ENCODE measurements around the gene NPM1.
A peak's percentile ranks its signal among the peaks of the same experiment; 100 is the strongest.

The NPM1 gene

DNA sequence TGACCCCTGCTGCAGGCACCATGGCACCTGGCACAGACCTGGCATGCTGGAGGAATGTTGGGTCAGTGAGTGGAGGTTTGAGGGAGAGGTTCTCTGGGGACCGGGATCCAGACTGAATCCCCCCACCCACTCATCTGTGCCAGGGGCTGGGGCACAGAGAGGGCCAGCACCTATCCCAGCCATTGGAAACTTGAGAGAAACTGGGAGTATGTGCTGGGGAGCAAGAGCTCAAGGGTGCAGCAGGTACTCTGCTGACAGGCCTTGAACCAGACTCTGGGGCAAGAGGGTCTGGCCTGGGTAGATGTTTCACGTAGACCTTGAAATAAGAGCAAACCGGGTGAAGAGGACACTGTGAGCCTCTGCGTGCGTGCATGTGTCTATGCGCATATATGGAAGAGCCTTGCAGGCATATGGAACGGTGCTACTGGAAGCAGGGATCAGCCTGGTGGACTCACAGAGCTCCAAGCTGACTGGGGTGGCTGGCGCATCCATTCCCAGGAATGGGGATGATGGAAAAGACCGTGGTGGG, 40.6 kb downstream of the NPM1 start:
- DNase-seq (ENCODE audit: low spot score): no peak

DNA sequence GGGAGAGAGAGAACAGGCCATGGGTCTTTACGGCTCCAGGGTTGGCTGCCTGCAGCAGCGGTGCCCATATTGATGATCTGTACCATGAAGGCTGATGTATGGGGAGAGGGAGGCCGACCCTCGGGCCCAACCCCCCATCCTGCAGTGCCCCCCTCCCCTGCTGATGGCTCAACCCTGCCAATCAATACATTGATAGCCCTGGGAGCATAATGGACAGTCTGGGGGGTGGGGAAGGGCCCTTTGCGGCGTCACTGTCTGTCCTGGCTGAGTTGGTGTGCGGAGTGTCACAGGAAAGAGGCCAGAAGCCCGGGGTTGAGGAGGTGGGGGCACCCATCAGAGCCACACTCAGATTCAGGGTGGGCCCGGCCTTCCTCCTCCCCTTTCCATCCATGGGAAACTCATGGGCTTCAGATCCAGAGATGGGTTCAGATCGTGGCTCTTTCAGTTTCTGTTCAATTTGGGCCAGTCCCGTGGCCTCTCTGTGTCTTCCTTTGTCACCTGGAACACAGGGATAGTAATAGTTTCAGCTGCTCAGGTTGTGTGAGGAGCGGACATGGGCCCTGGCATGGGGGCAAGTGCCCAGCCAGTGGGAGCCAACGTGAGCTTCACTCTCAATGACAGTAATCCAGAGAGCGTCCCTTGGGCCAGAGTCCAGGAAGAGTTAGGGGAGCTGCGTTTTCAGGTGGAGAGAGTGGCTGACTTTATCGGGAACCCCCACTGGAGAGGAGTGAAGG, 41.3 kb downstream of the NPM1 start:
- DNase-seq (ENCODE audit: low spot score): no peak

DNA sequence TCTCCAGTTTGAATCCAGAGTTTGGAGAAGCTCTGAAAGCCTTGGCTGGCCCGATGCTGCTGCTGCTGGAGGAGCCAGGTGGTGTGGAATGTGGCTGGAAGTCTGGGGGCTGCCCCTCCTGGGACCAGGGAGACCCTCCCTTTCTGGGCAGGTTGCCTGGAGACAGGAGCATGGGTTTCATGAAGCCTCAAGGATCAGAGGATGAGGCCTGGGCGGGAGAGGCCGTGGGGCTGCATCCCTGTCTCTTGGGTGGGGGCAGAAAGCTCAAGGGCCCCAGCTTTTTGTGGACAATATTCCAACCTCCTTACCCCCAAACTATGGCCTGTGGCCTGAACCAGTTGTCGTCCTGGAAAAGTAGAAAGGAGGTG, 41.9 kb downstream of the NPM1 start:
- DNase-seq (ENCODE audit: low spot score): no peak

DNA sequence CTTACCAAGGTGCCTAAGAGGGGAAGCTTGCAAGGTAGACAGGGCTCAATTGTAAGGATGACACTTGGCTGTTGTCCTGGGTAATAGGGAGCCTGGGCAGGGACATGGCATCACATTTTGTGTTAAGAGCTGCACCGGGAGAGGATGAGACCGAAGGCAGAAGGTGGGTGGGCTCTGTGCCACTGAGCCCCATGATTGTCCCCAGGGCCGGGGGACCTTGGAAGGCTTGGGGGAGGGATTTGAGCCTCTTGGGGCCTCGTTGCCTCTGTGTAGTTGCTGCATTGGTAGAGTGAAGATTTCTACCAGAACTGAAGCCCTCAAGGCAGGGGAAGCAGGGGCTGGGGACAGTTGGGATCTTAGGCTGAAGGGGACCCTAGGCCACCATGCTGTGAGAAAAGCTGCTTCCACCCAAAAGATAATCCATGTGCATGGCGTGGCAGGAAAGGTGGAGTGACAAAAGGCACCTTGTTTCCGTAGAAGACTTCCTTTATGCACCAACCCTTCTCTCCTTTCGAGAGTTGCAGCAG, 43.7 kb downstream of the NPM1 start:
- DNase-seq (ENCODE audit: low spot score): no peak

DNA sequence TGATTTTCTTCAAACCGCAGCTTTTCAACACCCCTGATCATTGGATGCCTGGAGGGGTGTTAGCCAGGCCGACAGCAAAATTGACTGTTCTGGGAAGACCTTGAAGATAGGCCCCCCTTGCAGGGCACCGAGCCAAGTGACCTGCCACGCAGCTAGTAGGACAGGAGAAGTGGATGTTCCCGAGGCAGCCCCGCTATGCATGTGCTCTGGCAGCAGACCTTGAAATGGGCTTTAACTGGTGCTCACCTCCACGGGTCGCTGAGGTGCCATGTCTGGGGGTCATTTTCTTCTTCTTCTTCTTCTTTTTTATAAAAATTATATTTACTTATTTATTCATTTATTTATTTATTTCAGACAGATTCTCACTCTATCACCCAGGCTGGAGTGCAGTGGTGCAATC, 44.4 kb downstream of the NPM1 start:
- DNase-seq (ENCODE audit: low spot score): no peak

DNA sequence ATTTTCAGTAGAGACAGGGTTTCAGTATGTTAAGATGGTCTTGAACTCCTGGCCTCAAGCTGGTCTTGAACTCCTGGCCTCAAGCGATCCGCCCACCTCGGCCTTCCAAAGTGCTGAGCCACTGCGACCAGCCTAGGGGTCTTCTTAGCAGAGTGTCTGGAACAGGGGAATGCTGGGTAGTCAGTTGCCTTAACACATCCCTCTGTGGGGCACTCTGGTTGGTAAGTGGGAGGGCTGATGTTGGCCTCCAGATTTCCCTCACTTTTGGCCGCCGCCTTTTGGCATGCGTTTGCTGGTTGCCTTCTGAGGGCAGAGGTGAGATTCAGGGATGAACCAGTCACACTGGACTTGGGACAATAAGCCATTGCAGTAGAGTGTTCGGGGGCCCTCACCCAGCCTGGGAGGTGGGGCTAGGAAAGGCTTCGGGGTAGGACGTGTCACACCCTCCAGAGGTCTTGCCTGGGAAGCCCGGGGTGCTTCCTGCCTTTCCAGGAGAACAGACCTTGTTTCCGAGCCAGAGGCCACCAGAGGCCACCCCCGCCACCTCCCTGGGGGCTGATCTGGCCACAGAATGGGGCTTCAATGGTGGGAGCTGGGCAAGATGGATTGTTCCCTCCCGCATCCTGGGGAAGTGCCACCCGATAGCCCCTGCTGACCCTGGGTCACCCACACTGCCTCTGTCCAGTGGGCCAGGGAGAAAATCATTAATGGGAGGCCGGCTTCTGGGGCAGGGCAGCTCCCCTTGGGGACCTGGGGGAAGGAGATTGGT, 45.1 kb downstream of the NPM1 start:
- DNase-seq (ENCODE audit: low spot score): no peak

DNA sequence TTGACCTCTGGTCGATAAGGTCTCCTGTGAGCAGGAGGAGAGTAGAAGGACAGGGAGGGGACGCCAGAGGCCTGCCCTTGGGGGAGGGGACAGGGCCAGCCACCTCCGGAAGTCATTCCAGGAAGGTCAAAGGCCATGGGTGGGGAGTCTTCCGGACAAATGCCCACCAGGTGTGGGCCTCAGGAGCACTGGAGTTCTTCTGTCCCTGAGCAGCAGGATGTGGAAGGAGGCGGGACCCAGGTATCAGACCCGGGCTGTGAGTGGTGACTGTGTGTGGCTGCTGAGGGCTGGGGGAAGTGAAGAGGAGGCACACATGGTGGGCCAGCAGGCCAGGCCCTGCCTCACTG, 45.7 kb downstream of the NPM1 start:
- no peak for DNase-seq (ENCODE audit: low spot score)

DNA sequence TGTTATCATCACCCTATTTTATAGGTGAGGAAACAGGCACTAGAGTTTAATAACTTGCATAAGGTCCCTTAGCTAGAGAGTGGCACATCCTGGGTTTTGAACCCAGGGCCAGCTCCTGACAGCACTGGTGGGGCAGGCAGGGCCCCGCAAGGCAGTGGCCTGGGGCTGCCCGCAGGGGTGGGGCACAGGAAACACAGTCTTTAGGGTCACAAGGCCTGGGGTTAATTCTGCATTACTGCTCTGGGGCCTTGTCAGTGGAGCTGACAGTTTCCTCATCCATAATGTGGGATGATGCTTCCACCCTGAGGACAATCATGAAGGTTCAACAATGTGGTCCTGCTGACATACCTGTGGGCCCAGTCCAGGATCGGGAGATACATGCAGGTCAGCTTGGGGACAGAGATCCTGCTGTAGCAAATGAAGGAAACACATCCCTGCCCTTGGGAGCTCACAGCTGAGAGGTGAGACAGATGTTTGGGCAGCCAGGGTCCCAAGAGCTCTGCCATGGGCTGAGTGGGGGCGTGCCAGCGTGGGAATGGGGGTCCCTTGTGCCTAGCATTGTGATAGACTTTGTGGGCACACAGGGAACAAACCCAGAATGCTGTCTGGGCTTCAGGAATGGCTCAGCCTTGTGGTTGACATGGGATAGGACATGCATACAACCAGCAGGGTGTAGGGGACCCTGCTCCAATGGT, 46.5 kb downstream of the NPM1 start:
- no peak for DNase-seq (ENCODE audit: low spot score)

DNA sequence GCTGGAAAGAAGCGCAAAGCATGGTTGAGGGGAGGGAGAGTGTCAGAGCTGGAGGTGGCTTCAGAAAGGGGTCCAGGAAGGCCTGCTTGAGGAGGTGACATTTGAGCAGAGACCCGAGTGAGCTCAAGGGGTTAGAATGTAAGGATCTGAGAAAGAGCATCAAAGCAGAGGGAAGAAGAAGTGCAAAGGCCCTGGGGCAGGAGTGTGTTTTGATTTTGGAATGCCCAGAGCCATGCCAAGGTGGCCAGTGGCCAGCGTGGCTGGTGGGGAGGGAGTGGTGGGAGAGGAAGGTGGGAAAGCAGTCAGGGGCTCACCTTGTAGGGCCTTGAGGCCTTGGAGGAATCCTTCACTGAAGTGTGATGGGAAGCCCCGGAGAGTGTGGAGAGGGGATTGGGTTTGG, 47.2 kb downstream of the NPM1 start:
- no peak for DNase-seq (ENCODE audit: low spot score)

DNA sequence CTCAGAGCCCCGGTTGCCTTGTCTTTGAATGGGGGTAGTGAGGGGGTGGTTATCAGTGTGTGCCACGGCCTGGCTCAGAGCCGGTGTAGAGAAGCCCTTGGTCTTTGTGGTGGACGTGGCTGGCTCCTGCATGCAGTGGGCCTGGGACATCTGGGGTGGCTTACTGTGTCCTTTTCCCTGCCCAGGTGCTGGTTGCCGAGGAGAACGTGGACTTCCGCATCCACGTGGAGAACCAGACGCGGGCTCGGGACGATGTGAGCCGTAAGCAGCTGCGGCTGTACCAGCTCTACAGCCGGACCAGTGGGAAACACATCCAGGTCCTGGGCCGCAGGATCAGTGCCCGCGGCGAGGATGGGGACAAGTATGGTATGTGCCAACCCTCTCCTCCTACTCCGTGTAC, 48.3 kb downstream of the NPM1 start:
- DNase-seq (ENCODE audit: low spot score): no peak

DNA sequence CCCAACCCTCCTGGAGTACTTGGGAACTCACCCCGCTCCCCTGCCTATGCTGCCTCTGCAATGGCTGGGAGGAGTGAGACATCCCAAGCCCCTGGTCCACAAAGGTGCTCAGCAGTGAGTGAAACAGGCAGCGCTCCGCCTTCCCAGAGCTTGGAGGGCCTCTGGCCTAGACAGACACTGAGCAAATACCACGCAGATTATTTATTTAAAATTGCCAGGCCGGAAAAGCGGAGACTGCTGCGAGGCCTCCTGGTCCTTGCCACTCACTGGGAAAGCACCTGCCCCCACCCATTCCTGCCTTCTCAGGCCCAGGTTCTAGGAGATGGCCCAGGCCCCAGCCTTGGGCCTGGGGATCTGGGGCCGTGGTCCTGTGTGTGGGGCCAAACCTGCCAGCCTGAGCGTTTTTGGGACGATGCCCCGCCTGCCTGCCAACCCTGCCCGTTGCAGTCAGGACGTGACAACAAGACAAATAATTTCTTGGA, 49.2 kb downstream of the NPM1 start:
- DNase-seq (ENCODE audit: low spot score): no peak

DNA sequence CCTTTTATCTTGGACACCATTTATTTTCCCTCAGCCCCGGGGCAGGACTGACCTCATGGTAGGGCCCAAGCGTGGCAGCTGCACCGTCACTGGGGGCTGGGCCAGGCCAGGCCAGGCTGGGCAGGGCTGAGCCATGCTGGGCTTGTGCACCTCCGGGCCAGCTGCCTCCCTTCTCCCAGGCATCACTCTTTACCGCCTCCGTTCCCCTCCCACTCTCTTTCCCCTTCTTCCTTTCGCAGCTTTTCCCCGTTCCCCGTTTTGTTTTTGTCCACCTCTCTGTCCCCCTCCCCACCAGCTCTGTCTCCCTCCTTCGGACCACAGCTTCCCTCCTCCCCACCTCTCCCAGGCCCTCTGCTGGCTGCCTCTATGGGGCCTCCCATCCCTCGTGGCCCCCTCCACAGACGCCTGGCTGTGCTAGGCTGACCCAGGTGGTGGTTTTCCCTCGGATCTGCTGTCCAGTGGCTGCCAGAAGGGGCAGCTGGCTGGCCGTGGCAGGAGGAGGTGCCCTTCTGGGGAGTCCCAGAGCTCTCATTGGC, 49.7 kb downstream of the NPM1 start:
- DNase-seq (ENCODE audit: low spot score): no peak

DNA sequence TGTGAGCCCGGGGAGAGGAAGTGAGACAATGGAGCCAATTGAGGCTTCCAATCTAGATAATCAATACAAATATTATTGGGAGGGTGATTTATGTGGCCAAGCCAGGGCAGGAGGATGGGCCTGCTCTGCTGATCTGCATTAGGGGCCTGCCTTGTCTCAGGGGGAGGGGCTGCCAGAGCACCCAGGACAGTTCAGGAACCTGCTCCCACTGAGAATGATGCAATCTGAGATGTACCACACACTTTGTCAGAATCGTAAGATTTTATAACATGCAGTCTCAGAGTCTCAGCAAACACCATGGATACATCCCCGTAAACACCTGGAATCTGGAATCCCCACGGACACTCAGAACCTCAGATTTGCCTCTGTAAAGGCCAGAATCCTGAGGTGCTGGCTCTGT, 51.1 kb downstream of the NPM1 start:
- no peak for DNase-seq (ENCODE audit: low spot score)

DNA sequence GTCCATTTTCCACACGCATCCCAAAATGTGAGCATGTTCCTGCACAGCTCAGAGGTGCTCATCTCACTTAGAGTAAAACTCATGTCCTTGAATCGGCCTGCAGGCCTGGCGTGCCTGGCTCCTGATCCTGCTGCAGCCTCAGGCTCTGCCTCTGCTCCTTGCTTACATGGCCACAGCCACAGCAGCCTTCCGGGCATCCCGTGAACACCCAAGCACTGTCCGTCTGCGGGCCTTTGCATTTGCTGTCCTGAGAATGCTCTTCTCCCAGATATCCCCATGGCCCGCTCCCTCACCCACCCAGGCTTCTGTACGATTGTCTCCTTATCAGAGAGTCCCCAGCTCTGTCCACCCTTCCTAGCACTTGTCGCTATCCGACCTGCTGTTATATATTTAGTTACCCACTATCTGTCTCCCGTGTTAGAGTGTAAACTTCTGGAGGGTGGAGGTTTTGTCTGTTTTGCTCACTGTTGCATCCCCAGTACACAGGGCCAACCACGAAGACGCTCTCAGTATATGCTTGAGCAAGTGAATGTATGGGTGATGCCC, 53.7 kb downstream of the NPM1 start:
- DNase-seq (ENCODE audit: low spot score): no peak

DNA sequence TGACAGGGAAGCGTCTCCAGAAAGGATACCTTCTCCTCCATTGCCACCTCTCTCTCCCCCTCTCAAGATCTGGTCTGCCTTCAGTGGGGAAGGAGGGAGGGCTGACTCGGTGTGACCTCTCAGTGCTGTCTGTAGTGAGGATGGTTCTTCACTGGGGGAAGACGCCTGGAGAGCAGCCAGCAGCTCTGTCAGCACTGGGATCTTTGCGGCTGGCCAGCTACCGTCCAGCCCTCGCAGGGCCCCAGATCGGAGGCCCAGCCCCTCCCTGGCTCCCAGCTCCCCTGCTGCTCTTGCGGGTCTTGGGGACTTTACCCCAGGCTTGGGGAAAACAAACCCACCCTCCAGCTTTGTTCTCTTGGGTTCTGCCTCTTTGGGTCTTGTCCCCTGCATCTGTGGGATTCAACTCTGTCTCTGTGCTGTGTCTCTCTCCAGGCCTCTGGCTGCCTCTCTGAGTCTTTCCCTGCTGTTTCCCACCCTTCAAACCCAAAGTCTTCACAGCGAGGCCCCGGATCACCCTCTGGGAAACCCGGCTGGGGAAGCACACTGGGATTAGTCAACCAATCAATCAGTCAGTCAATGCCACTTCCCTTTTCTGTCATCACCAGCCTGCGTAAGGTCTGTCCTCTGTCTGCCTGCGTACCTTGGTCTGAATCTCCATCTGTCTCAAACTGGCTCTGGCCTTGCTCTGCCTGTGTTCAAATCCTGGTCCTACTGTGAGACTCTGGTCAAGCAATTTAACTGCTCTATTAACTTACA, 54.8 kb downstream of the NPM1 start:
- peak; percentile 43 for DNase-seq (ENCODE audit: low spot score)

DNA sequence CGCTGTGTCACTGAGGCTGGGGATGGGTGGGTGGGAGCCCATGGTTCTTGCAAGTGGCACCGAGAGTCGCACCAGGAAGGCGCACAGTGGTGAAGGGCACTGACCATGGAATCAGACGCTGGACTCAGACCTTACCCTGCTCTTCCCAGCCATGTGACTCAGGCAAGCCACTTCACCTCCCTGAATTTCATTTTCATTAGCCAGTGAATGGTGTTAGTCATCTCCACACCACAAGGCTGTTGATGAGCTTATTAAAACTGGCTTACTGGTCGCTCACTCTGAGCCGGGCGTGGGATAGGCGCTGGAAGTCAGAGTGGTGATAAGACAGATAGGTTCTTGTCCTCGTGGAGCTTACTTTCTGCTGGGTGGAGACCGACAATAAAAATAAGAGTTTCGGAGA, 56.9 kb downstream of the NPM1 start:
- DNase-seq (ENCODE audit: low spot score): no peak

DNA sequence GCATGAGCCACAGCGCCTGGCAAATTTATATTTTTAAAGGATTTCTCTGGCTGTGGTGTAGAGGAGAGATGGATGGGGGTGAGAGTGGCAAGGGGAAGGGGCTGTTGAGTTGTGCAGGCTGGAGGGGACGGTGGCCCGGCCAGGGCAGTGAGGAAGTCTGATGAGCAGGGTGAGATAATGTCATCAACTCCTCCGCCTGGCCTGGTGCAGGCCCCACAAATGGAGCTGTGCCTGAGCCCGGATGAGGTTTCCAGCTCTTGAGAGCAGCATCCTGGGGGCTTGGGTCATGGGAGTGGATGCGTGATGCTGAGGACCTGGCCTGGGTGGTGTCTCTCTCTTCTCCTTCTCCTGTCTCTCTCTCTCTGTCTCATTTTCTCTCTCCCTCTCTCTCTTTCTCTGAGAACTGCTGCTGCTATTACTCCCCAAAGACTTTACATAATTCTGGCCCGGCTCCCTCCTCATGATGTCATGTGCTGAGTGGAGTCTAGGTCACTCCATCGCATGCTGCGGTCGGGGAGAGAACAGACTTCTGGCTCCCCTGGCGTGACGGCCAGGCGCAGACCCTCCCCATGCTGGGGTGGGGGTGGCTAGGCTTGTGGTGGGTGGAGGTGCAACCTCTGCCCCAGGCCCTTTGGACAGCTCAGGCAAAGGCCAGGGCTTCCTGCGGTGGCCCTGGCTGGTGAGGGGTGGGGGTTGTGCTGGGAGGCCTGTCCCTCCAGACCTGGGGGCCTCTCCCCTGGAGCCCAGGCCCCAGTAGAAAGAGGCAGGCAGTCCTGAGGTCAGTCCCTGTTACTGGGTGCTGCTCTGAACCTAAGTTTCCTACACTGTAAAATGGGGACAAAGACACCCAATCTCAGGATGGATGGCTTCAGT, 58.2 kb downstream of the NPM1 start:
- DNase-seq (ENCODE audit: low spot score): peak; percentile 73

DNA sequence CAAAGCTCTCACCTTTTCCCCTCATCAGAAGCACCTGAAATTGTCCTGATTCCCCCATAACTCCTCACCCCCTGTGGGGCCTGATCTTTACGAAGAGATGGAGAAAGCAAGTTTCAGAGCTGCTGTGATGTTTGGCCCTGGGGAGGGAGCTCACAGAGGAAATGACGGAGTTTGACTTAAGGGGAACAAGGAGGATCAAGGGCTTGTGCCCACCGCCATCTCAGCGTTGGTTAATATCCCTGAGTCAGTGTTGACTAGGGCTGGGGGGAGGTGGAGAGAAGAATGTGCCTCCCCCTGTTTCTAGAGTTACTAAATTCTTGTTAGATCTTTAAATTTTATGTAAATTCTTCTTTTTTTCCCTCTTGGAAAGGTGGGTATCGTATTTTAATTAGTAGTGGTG, 59.6 kb downstream of the NPM1 start:
- no peak for DNase-seq (ENCODE audit: low spot score)

DNA sequence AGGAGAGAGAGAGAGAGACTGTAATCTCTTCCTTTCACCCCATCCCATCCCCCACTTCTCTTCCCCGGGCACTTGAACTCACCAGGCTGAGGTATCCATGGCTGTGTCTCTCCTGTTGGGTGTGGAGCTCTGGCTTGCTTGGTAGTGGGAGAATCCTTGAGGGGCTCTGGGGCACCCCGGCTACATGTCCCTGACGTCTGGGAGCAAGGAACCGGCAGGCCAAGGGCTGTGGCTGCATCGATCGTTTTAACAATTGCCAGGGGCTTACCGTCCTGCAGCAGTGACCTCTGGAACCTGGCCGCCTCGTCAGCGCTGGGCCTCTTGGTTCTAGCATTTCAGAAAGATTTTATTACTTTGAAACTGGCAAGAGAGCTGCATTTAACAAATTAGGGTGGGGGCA, 61.8 kb downstream of the NPM1 start:
- no peak for DNase-seq (ENCODE audit: low spot score)
